CD14-positive monocyte (primary cell): ENCODE measurements around the gene RPTOR. TPM values are rescaled to one million over a fixed set of nuclear protein-coding genes. Genes with fewer than 3 reads are reported as not detected.

Experiments
- DNase-seq, 3 donors: peaks; one replicate each; pipeline ENCODE4 v3.0.0-alpha.2; 2011 to 2022
- H2AFZ ChIP-seq: 2 replicates; pipeline ENCODE4 v1.6.0; 2012; ENCODE audit warnings: mild to moderate bottlenecking, low read depth, low read length, inconsistent platforms; ENCODE audit not compliant: insufficient read depth, poor library complexity, severe bottlenecking
- H3K27ac ChIP-seq, 2 donors: 1 replicate in 1 of 2; 2 replicates in 1 of 2; pipeline ENCODE4 v1.5.1; 2012 to 2013; ENCODE audit warnings: low read length in 2 of 2, control low read depth in 1 of 2, inconsistent platforms in 1 of 2, low read depth in 1 of 2, mild to moderate bottlenecking in 1 of 2
- H3K27me3 ChIP-seq, 2 donors: one replicate each; pipeline versions ENCODE4 v1.6.0 to v1.6.1; 2011 to 2013; ENCODE audit warnings: low read length in 2 of 2; ENCODE audit not compliant: control insufficient read depth in 2 of 2, insufficient read depth in 2 of 2
- H3K36me3 ChIP-seq, 2 donors: replicated peaks in 1 of 2; 1 replicate in 1 of 2; 2 replicates in 1 of 2; pipeline versions ENCODE4 v1.5.1 to v1.6.1; 2012 to 2013; ENCODE audit warnings: low read length in 2 of 2, control low read depth in 1 of 2, inconsistent platforms in 1 of 2, mild to moderate bottlenecking in 1 of 2; ENCODE audit not compliant: insufficient read depth in 2 of 2, control insufficient read depth in 1 of 2
- H3K4me1 ChIP-seq, 2 donors: 1 replicate in 1 of 2; 2 replicates in 1 of 2; pipeline versions ENCODE4 v1.5.1 to v1.6.1; 2012 to 2013; ENCODE audit warnings: low read length in 2 of 2, control low read depth in 1 of 2, inconsistent platforms in 1 of 2, mild to moderate bottlenecking in 1 of 2, moderate library complexity in 1 of 2; ENCODE audit not compliant: insufficient read depth in 2 of 2, control insufficient read depth in 1 of 2
- H3K4me2 ChIP-seq: replicated peaks from 2 replicates; pipeline ENCODE3; 2012; ENCODE audit warnings: low read length, moderate library complexity, mild to moderate bottlenecking; ENCODE audit not compliant: poor library complexity, severe bottlenecking; ENCODE audit errors: extremely low read depth
- H3K4me3 ChIP-seq, 3 experiments: fragments of 200-600 bp in 1 of 3; sonication (generic) in 1 of 3; replicated peaks in 1 of 3; 1 replicate in 2 of 3; 2 replicates in 1 of 3; pipeline ENCODE4 v1.5.1; 2011 to 2013; ENCODE audit warnings: low read length in 3 of 3, mild to moderate bottlenecking in 3 of 3, control low read depth in 2 of 3, low read depth in 2 of 3, inconsistent platforms in 1 of 3, moderate library complexity in 1 of 3
- H3K79me2 ChIP-seq: 2 replicates; pipeline ENCODE4 v1.6.0; 2012; ENCODE audit warnings: mild to moderate bottlenecking, control low read depth, inconsistent platforms, low read length, moderate library complexity; ENCODE audit not compliant: insufficient read depth
- H3K9ac ChIP-seq: 2 replicates; pipeline ENCODE4 v1.6.0; 2017; ENCODE audit warnings: low read length, mild to moderate bottlenecking; ENCODE audit not compliant: insufficient read depth, poor library complexity, severe bottlenecking
- H3K9me3 ChIP-seq, 2 donors: replicated peaks in 1 of 2; 1 replicate in 1 of 2; 2 replicates in 1 of 2; pipeline versions ENCODE4 v1.5.1 to v1.6.1; 2012 to 2013; ENCODE audit warnings: low read length in 2 of 2, control low read depth in 1 of 2; ENCODE audit not compliant: control insufficient read depth in 1 of 2, insufficient read depth in 1 of 2
- H4K20me1 ChIP-seq: 2 replicates; pipeline ENCODE4 v1.6.0; 2012; ENCODE audit warnings: mild to moderate bottlenecking, low read length, control low read depth, moderate library complexity; ENCODE audit not compliant: insufficient read depth
- H3K27ac Mint-ChIP-seq, 7 donors: one replicate each; pipeline ENCODE4 v1.8.0; 2020; ENCODE audit warnings: mild to moderate bottlenecking in 7 of 7, mixed read lengths in 7 of 7, moderate library complexity in 6 of 7, inconsistent platforms in 2 of 7
- H3K27me3 Mint-ChIP-seq, 3 donors: one replicate each; pipeline ENCODE4 v1.8.0; 2021 to 2022; ENCODE audit warnings: low read depth in 3 of 3, mild to moderate bottlenecking in 3 of 3, mixed read lengths in 3 of 3, moderate library complexity in 3 of 3, inconsistent platforms in 1 of 3
- H3K36me3 Mint-ChIP-seq, 2 donors: one replicate each; pipeline ENCODE4 v1.8.0; 2020; ENCODE audit warnings: mixed read lengths in 2 of 2, inconsistent platforms in 1 of 2, mild to moderate bottlenecking in 1 of 2
- H3K4me1 Mint-ChIP-seq: one replicate; pipeline ENCODE4 v1.8.0; 2020; ENCODE audit warnings: mild to moderate bottlenecking, mixed read lengths
- H3K4me3 Mint-ChIP-seq, 2 donors: one replicate each; pipeline ENCODE4 v1.8.0; 2020; ENCODE audit warnings: mild to moderate bottlenecking in 2 of 2, mixed read lengths in 2 of 2, moderate library complexity in 1 of 2
- H3K9me3 Mint-ChIP-seq, 7 donors: one replicate each; pipeline ENCODE4 v1.8.0; 2020 to 2022; ENCODE audit warnings: mixed read lengths in 7 of 7, mild to moderate bottlenecking in 6 of 7, moderate library complexity in 6 of 7, inconsistent platforms in 2 of 7
- CTCF ChIP-seq: fragments of 200-600 bp; IDR thresholded peaks from one replicate; pipeline ENCODE4 v1.8.0; 2022; ENCODE audit warnings: antibody characterized with exemption, mild to moderate bottlenecking
- WGBS: methylation state at CpG from one replicate; pipeline ENCODE4 v1.1.5; 2013; ENCODE audit warnings: missing lambda C conversion rate; ENCODE audit not compliant: insufficient coverage; 5-methylcytosine and 5-hydroxymethylcytosine counted together
- intact Hi-C, 2 donors: fragments of 100-400 bp; cut with micrococcal nuclease; formaldehyde crosslinking; loops; one replicate each; pipeline versions ENCODE4 v1.15.0 to v1.15.1; 2023
- polyA plus RNA-seq, 3 donors: library from polyadenylated mRNA; depleted of rRNA in 1 of 3; unstranded in 2 of 3; stranded (reverse) in 1 of 3; fragments of 300-500 nt in 2 of 3; fragments of >200 nt in 1 of 3; fragmentation: Illumina TruSeq in 2 of 3; gene quantifications; 1 replicate in 2 of 3; 2 replicates in 1 of 3; pipeline ENCODE4 v1.2.3, GENCODE V29; 2012 to 2021

The RPTOR gene
- polyA plus RNA-seq, 3 donors, result 1.1 to 8.7 (median 2.6) TPM

- H3K9me3 Mint-ChIP-seq, result peaks cover 11 to 18% (median 13%) of the 10 kb centered on the region in 7 donors
- no peaks in the 10 kb centered on the region for H4K20me1 ChIP-seq
- H3K9ac ChIP-seq, result no peak overlapping the region
- H3K27ac Mint-ChIP-seq, result peak overlapping the region in 2 of 7 donors; percentile 21 to 28
- TF ChIP-seq CTCF, result no peak
- H3K4me3 Mint-ChIP-seq, result no peak overlapping the region
- intact Hi-C loops, result no loop called here
- peaks cover 13 to 14% of the 10 kb centered on the region in 2 donors for H3K36me3 Mint-ChIP-seq
- DNase-seq, result no peak
- no peaks in the 10 kb centered on the region for H3K79me2 ChIP-seq
- H3K4me1 ChIP-seq, result no peaks in the 10 kb centered on the region
- no peaks in the 10 kb centered on the region for H3K27me3 ChIP-seq
- no peaks in the 10 kb centered on the region for H3K4me1 Mint-ChIP-seq
- peaks cover 0 to 7% of the 10 kb centered on the region in 2 donors for H3K36me3 ChIP-seq
- no peak overlapping the region for H3K27ac ChIP-seq
- no peak overlapping the region for H3K4me2 ChIP-seq
- no peaks in the 10 kb centered on the region for H3K27me3 Mint-ChIP-seq
- H2AFZ ChIP-seq, result no peak overlapping the region
- H3K9me3 ChIP-seq, result peaks cover 7 to 9% of the 10 kb centered on the region in 2 donors
- WGBS, result 29% methylated on average over 5 of the region's 15 CpGs
- no peak overlapping the region for H3K4me3 ChIP-seq
Measured at GRCh38 chr17:80805032-80805751, 260.6 kb downstream of the RPTOR start.

- Mint-ChIP-seq H3K4me3 (no peak overlapping the region), H3K4me1 (peaks cover 6% of the 10 kb centered on the region), H3K9me3 (peaks cover 11 to 18% (median 13%) of the 10 kb centered on the region in 7 donors), H3K27me3 (no peaks in the 10 kb centered on the region), H3K27ac (no peak overlapping the region), H3K36me3 (peaks cover 20 to 23% of the 10 kb centered on the region in 2 donors)
- WGBS, result 100% methylated on average over 2 of the region's 4 CpGs
- no peaks in the 10 kb centered on the region for H3K79me2 ChIP-seq
- no peak overlapping the region for H3K9ac ChIP-seq
- H3K27me3 ChIP-seq, result no peaks in the 10 kb centered on the region
- H3K4me1 ChIP-seq, result no peaks in the 10 kb centered on the region
- peaks cover 2 to 12% of the 10 kb centered on the region in 2 donors for H3K36me3 ChIP-seq
- no peak overlapping the region for H3K27ac ChIP-seq
- no peak for TF ChIP-seq CTCF
- H4K20me1 ChIP-seq, result no peaks in the 10 kb centered on the region
- no peak overlapping the region for H3K4me2 ChIP-seq
- no peak for DNase-seq
- H2AFZ ChIP-seq, result no peak overlapping the region
- intact Hi-C loops, result no loop called here
- no peak overlapping the region for H3K4me3 ChIP-seq
- peaks cover 7 to 9% of the 10 kb centered on the region in 2 donors for H3K9me3 ChIP-seq
Measured at GRCh38 chr17:80807014-80807413, 262.4 kb downstream of the RPTOR start.
